B cell (primary cell): Measurements from ENCODE around the gene TNFSF12.

Experiments used
- EZH2 ChIP-seq: IDR thresholded peaks from 2 replicates; pipeline ENCODE4 v1.6.1; 2012; ENCODE audit warnings: borderline replicate concordance, low read depth, mild to moderate bottlenecking, moderate library complexity, low read length; ENCODE audit not compliant: insufficient read depth, poor library complexity, severe bottlenecking
- TF ChIP-seq, protein P1 (sequence below): fragments of 200-600 bp; IDR thresholded peaks from one replicate; pipeline ENCODE4 v1.8.0; 2022; ENCODE audit warnings: antibody characterized with exemption, mild to moderate bottlenecking

DNA sequence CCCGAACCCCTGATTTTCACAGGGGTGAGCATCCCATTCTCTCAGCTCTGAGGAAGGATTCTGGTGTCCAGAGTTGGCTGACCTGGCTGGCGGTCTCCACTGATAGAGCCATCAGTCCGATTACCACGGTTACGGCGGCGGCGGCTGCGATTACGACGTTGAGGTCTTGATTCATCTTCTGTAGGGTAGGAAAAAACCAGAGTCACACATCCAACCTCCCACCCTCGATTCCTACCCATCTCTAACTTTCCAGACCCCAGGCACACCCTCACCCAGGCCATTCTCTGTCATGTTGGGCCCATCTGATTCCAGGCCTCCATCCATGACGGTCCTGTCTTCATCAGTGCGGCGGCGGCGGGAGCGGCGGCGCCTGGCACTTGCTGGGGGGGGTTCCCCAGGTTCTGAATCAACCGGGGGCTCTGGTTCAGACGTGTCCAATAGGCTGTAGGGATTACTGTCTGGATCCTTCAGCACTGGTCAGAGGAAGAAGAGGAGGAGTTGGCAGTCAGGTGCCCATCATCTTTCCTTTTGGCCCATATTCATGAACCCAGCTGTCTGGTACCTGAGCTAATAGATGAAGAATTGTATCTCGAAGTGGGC lies 43.7 kb downstream of the TNFSF12 start:
- TF ChIP-seq, protein P1, sequence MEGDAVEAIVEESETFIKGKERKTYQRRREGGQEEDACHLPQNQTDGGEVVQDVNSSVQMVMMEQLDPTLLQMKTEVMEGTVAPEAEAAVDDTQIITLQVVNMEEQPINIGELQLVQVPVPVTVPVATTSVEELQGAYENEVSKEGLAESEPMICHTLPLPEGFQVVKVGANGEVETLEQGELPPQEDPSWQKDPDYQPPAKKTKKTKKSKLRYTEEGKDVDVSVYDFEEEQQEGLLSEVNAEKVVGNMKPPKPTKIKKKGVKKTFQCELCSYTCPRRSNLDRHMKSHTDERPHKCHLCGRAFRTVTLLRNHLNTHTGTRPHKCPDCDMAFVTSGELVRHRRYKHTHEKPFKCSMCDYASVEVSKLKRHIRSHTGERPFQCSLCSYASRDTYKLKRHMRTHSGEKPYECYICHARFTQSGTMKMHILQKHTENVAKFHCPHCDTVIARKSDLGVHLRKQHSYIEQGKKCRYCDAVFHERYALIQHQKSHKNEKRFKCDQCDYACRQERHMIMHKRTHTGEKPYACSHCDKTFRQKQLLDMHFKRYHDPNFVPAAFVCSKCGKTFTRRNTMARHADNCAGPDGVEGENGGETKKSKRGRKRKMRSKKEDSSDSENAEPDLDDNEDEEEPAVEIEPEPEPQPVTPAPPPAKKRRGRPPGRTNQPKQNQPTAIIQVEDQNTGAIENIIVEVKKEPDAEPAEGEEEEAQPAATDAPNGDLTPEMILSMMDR = no peak
- TF ChIP-seq EZH2 = no peak
